Psoas muscle (tissue), 8 donors: ENCODE results near the gene KIRREL3. TPM values are rescaled to one million over a fixed set of nuclear protein-coding genes. Genes with fewer than 3 reads are reported as not detected.

Experiments
- ATAC-seq, 4 donors: fragments of 200-7000 bp; cut with Tn5 transposase; one replicate each; pipeline ENCODE4 v1.9.1; 2020; ENCODE audit warnings: moderate library complexity in 3 of 4, mild to moderate bottlenecking in 2 of 4
- DNase-seq, 2 donors: peaks; one replicate each; pipeline ENCODE4 v3.0.0-alpha.2; 2020
- H3K27ac ChIP-seq: fragments of 200-600 bp; one replicate; pipeline ENCODE4 v1.8.0; 2022
- H3K27me3 ChIP-seq, 3 donors: fragments of 200-600 bp in 1 of 3; one replicate each; pipeline versions ENCODE4 v1.6.1 to v1.8.0; 2013 to 2022; ENCODE audit warnings: low read length in 2 of 3, mild to moderate bottlenecking in 2 of 3, moderate library complexity in 1 of 3; ENCODE audit not compliant: insufficient read depth in 3 of 3
- H3K36me3 ChIP-seq, 2 donors: fragments of 200-600 bp in 1 of 2; one replicate each; pipeline versions ENCODE4 v1.6.1 to v1.8.0; 2013 to 2022; ENCODE audit warnings: low read depth in 1 of 2, mild to moderate bottlenecking in 1 of 2, moderate library complexity in 1 of 2; ENCODE audit not compliant: insufficient read depth in 1 of 2
- H3K4me1 ChIP-seq: fragments of 200-600 bp; one replicate; pipeline ENCODE4 v1.8.0; 2022
- H3K4me3 ChIP-seq: fragments of 200-600 bp; one replicate; pipeline ENCODE4 v1.8.0; 2022; ENCODE audit warnings: mild to moderate bottlenecking
- H3K9me3 ChIP-seq: fragments of 200-600 bp; one replicate; pipeline ENCODE4 v1.8.0; 2022
- CTCF ChIP-seq: fragments of 200-600 bp; IDR thresholded peaks from one replicate; pipeline ENCODE4 v1.8.0; 2022; ENCODE audit warnings: antibody characterized with exemption
- WGBS, 3 donors: extraction: QIAGEN DNeasy Blood & Tissue Kit; methylation state at CpG; one replicate each; pipeline versions ENCODE4 v1.1.6 to v1.1.7; 2013; 5-methylcytosine and 5-hydroxymethylcytosine counted together
- intact Hi-C, 2 donors: fragments of 100-400 bp; cut with DNase I; formaldehyde crosslinking; loops; one replicate each; pipeline versions ENCODE4 v1.11.0 to v1.14.2; 2022
- polyA plus RNA-seq, 3 donors: library from polyadenylated mRNA; stranded (reverse); fragments of 200-250 nt; gene quantifications; one replicate each; pipeline ENCODE4 v1.2.3, GENCODE V29; 2013
- total RNA-seq, 4 donors: library from RNA; stranded (reverse); fragmentation: NEBNext Ultra II Directional in 2 of 4; extraction: Animal tissue kit (Norgen Biotek cat#: 25700) in 2 of 4; gene quantifications; one replicate each; pipeline versions ENCODE4 v1.2.1 to v1.2.4, GENCODE V29; 2021 to 2023
- donor health status: healthy with polysubstance abuse.
- donor health status: DM: no; HTN: no; CAD: no; lungs with moderate emphysema.
- donor health status: Bipolar disorder and iron deficiency.
- donor health status: healthy.
- donor health status: DM: yes; HTN: yes; CAD: no.
- donor health status: DM: no; HTN: no; CAD: no.
- donor health status: DM: no; HTN: no; CAD: no.
- donor health status: DM: yes; HTN: yes; CAD: no.

The KIRREL3 gene
- total and polyA plus RNA-seq, 7 donors, result 0.04 TPM; not detected in 6

- Histone ChIP-seq H3K27ac (no peak overlapping the region), H3K4me3 (no peak overlapping the region), H3K4me1 (peaks cover 4% of the 10 kb centered on the region), H3K27me3 (peaks cover 0 to 1% (median 0%) of the 10 kb centered on the region in 3 donors), H3K36me3 (no peaks in the 10 kb centered on the region), H3K9me3 (no peaks in the 10 kb centered on the region)
- ATAC-seq (no peak), DNase-seq (no peak)
- WGBS, 3 donors, result 83 to 88% (median 86%) methylated on average over 6 of the region's 6 CpGs
- intact Hi-C loops, result no loop called here
- no peak for TF ChIP-seq CTCF
Measured at GRCh38 chr11:126658306-126659056, 342.1 kb downstream of the KIRREL3 start.

DNA sequence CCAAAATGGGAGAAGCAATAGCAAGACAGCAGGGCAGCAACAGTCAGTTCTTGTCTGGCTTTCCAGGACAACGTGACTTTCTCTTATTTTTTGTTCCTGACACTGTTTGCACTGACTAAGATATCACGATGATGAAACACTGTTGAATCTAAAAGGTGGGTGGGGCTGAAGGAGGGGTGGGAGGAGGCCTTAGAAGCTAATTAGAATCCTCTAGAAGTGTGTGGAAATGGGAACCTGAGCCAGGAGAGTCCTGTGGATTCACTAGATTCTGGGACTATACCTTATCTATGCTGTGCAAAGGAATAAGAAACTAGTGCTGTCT lies 344.8 kb downstream of the KIRREL3 start:
- Histone ChIP-seq H3K27me3 (peaks cover 0 to 2% (median 0%) of the 10 kb centered on the region in 3 donors), H3K4me1 (no peaks in the 10 kb centered on the region), H3K9me3 (no peaks in the 10 kb centered on the region), H3K36me3 (no peaks in the 10 kb centered on the region), H3K4me3 (no peak overlapping the region), H3K27ac (no peak overlapping the region)
- intact Hi-C loops, result no loop called here
- no peak for ATAC-seq
- WGBS, 3 donors, result 37 to 52% (median 48%) methylated on average over 2 of the region's 2 CpGs
- no peak for DNase-seq
- TF ChIP-seq CTCF, result no peak

DNA sequence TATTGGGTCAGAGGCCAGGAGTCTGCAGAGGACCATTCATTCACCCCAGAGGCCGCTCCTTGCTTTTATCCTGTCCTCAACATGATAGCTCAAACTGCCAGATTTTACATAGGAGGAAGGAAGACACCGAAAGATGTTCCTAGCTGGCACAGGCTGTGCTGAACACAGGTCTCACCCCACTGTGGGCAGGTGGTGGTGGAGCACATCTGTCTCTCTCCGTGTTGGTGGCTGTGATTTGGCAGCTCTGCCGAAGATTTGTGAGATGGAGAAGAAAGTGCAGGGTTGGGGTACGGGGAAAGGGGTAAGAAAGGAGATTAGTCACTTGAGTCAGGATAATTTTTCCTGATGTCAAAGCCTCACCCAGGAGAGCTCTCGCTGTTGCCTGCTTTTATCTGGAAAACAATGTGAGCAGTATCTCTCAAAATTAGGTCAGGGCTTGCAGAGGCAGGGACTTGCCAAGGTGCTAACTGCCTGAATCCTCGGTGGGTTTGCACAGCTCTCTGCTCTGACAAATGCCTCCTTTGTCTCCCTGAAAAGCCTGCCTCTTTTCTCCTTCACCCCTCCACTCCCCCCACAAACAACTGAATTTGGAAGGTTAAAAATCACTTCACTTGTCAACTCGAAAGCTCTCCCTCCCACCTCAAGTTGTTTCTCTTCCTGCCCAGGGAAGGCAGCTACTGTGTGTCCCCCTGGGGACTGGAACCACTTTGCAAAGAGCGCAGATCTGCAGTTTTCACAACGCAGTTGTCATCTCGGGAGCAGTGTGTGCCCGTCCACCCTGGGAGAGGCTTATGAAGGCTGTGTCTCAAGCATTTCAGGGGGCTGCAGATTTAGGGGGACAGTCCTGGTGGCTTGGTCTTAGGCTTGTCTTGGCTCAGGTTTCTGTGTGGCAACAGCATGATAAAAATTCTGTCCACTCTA lies 345.4 kb downstream of the KIRREL3 start:
- WGBS, 3 donors, result 32 to 44% (median 39%) methylated on average over 12 of the region's 12 CpGs
- Histone ChIP-seq H3K4me3 (no peak overlapping the region), H3K9me3 (no peaks in the 10 kb centered on the region), H3K4me1 (no peaks in the 10 kb centered on the region), H3K27me3 (peaks cover 0 to 2% (median 0%) of the 10 kb centered on the region in 3 donors), H3K36me3 (no peaks in the 10 kb centered on the region), H3K27ac (no peak overlapping the region)
- ATAC-seq (no peak), DNase-seq (no peak)
- intact Hi-C loops, result no loop called here
- TF ChIP-seq CTCF, result no peak

DNA sequence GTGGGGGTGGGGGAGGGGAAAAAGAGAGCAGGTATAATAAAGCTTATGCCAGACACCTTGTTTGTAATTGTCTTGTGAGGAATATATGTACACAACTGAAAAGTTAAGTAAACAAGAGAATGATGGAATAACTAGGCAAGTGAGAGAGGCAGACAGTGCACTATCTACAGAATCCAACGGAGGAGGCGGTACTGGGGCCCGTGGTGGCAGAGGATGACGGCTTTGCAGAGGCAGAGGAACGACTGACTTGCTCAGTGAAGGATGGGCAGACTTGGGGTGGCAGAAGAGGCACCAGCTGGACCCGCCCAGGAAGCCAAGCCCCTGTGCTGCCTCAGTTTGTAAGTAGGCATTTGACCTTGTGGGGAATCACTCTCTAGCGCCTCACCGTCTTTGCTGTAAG lies 347.5 kb downstream of the KIRREL3 start:
- H3K27me3 ChIP-seq, result peaks cover 0 to 2% (median 2%) of the 10 kb centered on the region in 3 donors
- DNase-seq (no peak), ATAC-seq (no peak)
- TF ChIP-seq CTCF, result no peak
- no peaks in the 10 kb centered on the region for H3K4me1 ChIP-seq
- H3K27ac ChIP-seq, result no peak overlapping the region
- 85 to 92% (median 88%) methylated on average over 8 of the region's 8 CpGs for WGBS, 3 donors
- H3K9me3 ChIP-seq, result no peaks in the 10 kb centered on the region
- H3K4me3 ChIP-seq, result no peak overlapping the region
- H3K36me3 ChIP-seq, result no peaks in the 10 kb centered on the region
- intact Hi-C loops, result no loop called here
